Stimulated activated CD8-positive, alpha-beta memory T cell treated with anti-CD3 and anti-CD28 coated beads, Interleukin-2, amount 100 ng/mL, for 48 hours (primary cell): ENCODE results near the gene SLC4A1AP.

Source experiments
- DNase-seq, 2 donors: peaks; one replicate each; pipeline ENCODE4 v3.0.0-alpha.2; 2020; ENCODE audit warnings: low read depth in 2 of 2

The SLC4A1AP gene

DNA sequence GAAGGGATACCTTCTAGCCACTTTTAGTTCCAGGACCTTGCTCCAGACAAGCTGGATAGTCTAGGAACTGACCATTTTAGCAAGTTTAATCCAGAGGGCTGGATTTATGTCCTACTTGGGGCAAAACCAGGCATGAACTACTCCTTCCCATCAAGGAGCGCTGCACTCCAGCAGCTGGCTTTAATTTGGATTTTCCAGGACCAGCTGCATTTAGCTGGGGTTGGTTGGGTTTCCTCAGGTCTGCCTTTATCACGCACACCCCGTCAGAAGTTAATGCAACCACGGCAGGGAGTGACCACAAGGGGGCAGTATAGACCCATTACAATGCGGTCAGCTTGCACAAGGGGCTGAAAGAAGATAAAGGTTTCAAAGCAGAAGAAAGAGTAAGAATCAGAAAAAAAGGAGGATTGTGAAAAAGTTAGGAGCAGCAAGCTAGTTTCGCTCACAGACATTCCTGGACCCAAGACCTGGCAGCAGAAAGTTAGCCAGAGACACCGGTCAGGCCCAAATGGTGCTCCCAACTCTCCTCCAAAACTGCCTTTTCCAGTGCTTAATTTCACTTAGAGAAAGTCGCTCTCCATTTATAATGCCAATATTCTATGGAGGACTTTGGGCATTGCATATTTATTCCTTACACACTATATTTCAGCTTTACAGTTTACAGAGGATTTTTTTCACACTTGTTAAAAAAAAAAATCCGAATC lies 40.1 kb downstream of the SLC4A1AP start:
- peak; percentile 66 to 76 for DNase-seq

DNA sequence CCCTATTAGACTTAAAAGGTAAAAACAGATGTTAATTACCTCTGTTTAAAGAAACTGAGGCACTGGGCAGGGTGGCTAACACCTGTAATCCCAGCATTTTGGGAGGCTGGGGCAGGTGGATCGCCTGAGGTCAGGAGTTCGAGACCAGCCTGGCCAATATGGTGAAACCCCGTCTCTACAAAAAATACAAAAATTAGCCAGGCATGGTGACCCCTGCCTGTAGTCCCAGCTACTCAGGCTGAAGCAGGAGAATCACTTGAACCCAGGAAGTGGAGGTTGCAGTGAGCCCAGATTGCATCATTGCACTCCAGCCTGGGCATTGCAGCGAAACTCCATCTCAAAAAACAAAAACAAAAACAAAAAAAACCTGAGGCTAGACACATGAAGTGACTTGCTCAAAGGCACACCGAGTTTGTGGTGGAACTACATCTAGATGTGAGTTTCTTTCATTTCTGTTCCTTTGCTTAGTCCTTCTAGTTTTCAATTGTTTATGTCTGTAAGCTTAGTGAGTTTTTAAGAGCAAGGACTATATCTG lies 40.7 kb downstream of the SLC4A1AP start:
- DNase-seq, result no peak

DNA sequence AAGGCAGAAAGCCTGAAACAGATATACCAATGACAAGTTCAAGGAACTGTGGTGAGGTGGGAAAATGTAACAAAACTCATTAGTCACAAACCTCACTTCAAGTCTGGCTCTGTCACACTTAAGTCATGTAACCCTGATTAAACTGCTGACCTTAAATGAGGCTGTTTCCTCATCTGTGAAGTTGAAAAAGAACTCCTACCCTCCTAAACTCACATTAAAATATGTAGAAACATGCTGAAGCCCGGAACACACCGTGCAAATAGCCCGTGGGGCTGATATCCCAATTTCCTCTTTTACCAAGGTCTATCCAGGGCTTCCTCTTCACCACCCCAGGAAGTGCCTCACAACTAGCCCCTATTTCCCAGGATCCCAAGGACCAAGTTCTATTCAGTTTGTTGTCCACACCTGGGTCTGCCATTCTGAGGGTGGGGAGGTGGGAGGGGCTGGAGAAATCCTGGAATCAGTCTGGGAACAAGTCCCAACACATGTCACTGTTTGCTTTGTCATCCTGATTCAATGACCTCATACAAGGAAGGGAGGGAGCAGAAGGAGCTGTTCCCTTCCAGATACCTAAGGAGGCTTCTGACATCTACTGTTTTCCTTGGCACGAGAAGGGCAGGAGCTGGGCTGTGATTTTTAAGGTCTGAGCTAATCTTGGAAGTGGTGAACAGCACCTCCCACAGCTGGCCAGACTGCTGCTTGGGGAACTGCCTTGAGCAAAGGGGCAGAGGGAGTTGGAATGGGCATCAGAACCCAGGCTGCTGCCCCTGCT lies 42.3 kb downstream of the SLC4A1AP start:
- no peak for DNase-seq

DNA sequence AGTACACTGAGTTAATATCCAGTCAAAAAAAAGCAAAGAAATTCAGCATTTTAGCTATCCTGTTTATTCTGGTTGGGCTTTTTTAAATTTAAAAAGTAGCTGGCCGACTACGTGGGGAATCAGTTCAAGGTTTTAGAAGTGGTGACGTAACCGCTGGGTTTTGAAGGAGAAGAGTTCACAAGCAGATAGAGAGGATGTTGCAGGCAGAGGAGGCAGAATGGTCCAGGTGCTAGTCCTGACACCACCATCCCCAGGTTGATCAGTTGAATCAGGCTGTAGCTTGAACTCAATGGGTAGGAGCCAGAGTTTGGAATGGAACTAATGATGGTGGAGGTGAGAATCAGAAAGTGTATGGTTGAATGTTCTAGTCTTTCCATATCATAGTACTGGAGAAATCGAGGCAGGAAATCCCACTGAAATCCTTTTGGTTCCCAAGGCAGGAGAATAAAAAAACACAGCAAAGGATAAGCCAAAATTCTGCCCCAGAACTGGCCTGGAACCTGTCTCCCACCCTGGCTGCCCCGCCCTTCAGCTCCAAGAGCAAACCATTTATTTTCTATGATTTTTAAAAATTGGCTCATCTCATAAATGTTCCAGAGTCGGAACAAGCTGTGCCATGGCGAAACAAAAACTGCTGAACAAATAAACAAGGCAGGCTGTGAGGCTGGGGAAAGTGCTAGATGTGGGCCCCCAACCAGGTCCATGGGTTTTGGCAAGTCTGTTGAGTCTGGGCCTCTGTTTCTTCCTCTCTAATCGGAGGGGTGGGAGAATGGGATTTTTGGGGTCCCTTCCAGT lies 44.0 kb downstream of the SLC4A1AP start:
- no peak for DNase-seq

DNA sequence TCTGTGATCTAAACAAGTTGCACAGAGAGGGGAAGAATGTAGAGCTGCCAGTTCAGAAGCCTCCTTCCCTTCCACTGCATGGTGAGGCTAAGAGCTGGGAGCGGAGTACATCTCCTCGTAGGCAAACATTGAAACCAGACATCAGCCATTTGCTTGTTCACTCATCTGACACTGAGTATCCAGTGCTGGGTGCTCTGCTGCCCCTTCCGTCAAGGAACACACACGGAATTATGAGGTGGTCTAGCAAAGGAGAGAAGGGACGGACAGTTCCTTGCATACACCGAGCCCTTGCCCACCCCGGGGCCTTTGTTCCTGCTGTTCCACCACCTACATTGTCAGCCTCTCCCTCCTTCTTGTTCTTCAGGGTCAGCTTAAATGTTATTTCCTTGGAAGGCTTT lies 44.6 kb downstream of the SLC4A1AP start:
- DNase-seq, result no peak

DNA sequence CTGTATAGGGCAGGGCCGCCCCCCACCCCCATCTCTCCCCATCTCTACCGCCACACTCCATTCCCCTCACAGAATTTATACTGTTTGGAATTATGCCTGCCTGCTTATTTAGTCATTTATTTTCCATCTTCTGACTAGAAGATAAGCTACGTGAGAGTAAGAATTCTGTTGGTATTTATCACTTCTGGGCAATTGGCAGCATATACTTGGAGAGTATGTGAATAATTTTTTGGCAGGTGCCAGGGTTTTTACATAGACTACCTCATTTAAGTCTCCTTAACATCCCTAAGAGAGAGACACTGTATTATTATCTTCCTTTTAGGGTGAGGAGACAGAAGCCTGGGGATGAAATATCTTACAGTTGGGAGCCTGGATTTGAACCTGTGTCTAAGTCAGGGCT lies 45.0 kb downstream of the SLC4A1AP start:
- DNase-seq, result no peak

DNA sequence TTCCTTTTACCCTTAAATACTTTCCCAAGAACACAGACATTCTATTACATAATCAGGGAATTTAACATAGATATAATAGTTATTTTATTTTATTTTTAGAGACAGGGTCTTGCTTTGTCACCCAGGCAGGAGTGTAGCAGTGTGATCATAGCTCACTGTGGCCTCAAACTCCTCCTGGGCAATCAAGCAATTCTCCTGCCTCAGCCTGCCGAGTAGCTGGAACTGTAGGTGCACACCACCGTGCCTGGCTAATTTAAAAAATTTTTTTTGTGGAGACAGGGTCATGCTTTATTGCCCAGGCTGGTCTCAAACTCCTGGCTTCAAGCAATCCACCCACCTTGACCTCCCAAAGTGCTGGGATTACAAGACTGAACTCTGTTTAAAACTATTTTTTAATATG lies 45.6 kb downstream of the SLC4A1AP start:
- DNase-seq, result no peak

DNA sequence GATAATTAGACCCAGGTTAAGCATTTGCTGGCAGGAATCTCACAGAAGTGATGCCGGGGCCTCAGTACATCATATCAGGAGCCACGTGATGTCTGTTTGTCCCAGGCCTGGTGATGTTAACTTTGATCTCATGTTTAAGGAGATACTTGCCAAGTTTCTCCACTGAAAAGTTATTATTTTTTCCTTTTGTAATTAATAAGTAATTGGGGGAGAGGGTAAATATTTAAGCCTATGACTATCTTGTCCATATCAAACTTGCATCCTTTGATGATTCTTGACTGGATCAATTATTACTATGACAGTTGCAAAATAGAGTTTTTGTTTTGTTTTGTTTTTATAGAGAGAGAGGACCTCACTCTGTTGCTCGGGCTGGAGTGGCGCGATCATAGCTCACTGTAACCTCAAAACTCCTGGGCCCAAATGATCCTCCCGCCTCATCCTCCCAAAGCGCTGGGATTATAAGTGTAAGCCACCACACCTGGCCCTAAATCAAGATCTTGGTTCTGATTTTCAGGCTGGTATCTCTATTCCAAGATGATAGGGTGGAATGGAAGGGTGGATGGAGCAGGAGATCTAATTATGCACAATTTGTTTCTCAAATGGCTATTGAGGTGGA lies 46.4 kb downstream of the SLC4A1AP start:
- no peak for DNase-seq

DNA sequence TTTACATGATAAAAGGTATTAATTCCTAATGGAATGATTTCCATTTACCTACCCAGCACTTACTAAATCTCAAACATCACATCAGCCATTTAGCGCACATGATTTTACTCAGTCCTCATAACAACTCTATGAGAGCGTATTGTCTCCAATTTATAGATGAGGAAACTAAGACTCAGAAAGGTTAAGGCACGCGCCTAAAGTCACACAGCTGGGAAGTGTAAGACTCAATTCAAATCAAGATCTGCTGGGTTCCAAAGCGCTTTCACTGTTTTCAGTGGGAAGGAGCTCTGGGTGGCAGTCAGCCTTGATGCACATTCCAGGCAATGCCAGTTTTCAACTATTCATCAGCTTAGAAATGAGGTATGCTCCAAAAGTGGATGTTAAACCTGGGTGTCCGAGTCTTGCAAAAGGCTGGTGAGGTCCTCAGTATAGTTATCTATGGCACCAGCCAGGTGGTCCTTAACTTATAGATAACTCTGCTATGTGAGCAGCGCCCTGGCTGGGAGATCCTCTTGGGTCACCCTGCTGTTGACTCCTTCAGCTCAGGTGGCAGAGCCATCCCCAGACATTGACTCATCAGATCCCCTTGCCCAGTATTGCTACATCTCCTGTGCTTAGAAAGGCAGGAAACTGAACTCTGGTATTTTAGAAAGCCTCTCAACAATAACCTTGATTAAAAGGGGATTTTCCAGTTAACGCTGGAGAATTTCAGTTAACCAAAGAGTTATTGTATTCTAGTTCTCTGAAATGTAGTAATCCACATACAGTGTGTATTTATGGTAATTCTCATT lies 47.1 kb downstream of the SLC4A1AP start:
- DNase-seq, result no peak

DNA sequence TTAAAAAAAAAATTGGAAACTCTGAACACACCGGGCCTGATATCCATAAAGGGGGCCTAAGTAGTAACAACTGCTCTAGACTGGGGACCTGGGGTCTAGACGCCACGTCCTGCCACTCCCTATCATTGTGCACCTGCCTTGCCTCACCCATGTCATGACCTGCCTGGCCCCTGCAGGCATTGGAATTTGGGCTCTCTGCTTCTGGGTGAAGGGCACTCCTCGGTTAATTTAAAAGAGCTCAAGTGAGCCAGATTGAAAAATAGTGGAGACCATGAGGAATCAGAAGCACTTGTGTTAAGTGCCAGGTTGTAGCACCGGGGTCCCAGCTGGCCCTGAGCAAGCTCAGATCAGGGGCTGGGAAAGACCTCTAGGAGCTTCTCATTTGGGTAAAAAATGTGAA lies 48.1 kb downstream of the SLC4A1AP start:
- no peak for DNase-seq

DNA sequence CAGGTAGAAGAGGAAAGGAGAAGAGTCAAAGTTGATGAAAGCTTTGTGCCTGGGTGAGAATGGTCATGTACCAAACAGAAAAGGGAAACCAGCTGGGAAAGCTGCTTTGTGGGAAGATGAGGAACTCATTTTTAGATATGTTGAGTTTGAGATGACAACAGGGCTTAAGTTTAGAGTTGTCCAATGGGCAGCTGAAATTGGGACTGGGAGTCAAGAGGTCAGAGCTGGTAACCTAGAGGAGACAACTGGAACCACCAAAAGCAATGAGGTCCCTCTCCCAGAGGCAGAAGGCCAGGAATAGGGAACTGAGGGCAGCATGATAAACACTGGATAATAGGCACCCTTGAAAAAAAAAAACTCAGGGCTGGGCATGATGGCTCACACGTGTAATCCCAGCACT lies 48.8 kb downstream of the SLC4A1AP start:
- no peak for DNase-seq

DNA sequence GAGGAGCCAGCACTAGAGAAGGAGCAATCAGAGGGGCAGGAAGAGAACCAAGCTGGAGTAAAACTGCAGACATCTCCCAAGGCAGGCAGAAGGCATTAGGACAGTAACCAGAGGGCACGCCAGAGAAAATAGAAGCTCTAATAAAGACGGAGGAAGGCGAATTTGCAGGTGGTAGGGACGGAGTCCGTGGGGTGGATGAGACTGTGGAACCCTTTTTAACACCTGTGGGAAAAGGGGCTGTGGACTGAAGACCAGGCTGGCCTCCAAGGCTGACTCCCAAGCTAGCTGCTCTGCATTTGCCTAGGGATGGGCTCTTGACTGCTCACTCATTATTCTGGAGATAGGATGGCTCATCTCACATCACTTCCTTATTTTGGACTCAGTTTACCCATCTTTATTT lies 49.5 kb downstream of the SLC4A1AP start:
- no peak for DNase-seq

DNA sequence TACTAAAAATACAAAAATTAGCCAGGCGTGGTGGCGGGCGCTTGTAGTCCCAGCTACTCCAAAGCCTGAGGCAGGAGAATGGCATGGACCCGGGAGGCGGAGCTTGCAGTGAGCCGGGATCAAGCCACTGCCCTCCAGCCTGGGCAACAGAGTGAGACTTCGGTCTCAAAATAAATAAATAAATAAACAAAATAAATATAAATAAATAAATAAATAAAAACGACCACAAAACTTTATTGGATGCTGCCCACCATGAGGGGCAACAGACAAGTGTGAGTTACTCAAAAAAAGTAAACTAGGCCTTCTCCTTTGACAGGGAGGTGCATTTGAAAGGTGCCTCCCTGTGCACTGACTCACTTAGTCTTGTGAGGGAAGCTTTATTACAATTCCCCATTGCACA lies 50.4 kb downstream of the SLC4A1AP start:
- DNase-seq, result no peak

DNA sequence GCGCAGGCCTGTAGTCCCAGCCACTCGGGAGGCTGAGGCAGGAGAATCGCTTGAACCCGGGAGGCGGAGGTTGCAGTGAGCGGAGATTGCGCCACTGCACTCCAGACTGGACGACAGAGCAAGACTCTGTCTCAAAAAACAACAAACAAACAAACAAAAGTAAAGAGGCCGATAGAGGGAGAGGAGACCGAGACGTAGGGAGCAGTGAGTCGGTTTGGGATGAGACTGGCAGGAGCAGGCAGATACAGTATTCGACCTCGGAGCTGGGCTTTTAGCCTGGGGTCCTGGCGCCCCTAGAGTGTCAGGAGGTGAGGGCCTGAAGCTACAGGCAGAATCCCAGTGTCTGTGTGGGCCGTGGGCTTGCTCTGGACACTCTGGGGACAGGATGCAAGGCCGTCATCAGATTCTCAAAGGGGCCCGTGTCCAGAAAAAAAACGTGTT lies 51.2 kb downstream of the SLC4A1AP start:
- DNase-seq, result no peak

DNA sequence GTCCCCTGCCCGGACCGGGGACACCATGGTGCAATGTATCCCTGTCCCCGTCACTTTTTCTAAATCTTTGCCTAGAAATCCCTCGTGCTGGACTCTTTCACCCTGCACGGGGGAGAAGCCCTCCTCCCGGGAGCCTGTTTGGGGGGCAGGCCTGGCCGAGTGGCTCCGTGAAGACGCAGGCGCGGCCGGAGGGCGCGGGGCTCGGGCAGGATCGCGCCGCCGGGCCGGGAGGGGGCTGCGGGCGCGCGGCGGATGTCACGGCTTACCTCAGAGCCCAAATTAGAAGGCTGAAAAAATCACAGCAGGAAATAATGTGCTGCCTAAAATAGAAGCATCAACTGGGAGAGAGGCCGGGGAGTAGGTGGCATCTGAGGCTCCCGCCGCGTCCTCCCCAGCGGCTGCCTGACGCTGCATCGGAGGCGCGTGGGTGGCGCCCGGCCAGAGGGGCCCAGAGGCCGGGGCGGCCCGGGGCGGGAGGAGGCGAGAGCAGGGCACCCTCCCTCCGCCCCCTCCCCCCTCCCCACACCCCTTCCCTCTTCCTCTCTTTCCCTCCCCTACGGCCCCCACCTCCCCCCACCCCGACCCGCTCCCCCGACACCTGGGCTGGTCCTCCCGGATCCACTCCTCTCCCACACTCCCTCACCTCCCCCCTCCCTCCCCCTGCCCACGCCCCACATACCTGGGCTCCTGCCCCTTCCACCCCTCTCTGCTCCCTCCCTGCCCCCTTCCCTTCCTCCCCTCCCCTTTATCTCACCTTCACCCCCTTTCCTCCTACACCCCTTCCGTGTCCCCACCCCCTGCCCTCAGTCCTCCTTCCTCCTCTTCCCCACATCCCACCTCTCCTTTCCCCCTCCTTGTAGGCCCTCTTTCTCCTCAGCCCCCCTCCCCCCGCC lies 51.9 kb downstream of the SLC4A1AP start:
- peak; percentile 19 to 28 for DNase-seq

DNA sequence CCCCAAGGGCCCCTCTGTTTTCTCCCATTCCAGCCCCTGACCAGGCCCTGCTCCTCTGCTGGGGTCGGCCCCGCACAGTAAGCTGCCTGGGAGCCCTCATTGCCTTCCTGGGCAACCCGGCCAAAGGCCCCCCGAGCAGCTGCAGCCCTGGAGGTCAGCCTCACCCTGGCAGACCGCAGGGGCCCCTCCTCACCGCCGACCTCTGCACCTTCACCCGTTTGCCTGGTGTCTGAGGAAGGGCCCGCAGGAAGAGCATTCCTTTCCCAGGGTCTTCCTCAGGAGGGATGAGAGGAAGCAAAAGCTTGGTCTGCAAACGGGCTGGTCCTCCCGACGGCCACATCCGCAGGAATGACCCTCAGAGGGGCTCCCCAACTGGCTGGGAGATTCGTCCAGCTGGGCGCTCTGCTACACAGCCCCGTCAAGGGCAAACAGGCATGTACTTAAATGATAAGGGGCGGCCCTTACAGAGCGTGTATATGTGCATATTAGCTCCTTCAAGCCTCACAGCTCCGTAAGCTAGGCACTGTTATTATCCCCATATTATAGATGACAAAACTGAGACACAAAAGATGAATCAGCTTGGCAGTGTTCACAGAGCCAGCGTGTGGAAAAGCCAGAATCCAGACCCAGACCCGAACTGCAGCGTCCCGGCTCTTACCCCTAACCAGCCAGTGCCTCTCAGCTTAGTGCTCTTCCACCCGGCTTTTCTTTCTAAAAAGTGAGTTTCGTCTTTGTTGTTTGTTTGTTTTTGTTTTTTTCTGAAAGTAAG lies 52.8 kb downstream of the SLC4A1AP start:
- no peak for DNase-seq

DNA sequence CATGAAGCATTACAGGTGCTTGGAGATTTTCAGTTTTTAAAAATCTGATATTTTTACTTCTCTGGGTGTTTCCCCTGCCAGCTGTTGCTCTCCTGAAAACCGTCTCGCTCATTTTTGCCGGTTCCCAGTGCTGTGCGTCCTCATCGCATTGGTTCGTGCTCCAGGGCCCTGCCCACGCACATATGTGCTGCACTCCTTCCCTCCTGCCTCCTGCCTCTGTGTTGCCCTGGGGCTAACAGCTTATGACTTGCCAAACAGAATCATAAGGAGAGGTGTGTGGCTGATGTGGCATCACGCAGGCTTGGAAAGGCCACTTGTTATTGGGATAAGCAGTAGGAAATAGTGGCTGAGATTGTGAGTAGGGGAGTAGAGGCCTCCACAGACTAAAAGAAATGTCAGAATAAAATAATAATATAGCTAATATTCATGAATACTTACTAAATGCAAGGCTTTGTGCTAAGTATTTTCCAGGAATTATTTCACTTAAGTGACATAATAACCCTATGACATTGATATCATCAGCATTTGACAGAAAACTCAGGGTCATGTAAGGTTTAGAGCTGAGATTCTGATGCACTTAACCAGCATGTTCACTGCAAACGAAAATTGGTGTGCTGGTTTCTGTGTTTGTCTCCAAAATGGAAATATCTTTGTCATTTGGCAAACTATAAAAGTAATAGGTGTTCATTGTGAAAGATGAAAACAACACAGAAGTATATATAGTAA lies 53.5 kb downstream of the SLC4A1AP start:
- no peak for DNase-seq

DNA sequence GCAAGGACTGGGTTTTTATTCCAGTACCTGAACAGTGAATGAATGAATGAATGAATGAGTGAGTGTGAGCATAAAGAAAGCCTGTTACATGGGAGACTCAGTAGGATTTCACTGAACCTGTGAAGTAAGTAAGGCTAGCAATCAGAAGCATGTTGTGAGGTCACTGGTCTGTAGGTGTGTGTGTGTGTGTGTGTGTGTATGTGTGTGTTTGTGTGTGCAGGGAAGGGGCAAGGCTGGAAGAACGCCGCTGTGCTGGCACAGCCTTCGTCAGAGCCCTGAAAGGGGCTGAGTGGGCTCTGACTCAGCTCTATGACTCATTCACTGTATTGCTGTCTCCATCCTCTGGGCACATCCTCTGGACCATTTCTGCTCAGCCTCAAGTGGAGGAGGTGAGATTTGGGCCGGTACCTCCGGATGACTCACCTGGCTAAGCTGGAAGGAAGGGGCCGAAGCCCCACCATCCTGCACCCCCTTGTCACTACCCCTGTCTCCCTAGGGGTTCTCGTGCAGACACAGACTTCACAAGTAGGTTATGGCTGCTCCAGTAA lies 56.4 kb downstream of the SLC4A1AP start:
- peak; percentile 23 to 48 for DNase-seq
